Endothelial cell (in vitro differentiated cells): ENCODE measurements around the gene TBC1D10B. TPM values are rescaled to one million over a fixed set of nuclear protein-coding genes. Genes with fewer than 3 reads are reported as not detected.
"Not testable (repeated sequence)": the region's sequence is repeated elsewhere in the genome, so short reads cannot be mapped to it uniquely, and the experiment has no call there.

Source experiments
- DNase-seq: peaks from one replicate; pipeline ENCODE4 v3.0.0; 2021; ENCODE audit warnings: low spot score
- H3K27ac Mint-ChIP-seq: one replicate; pipeline ENCODE4 v1.8.0; 2021; ENCODE audit warnings: mixed read lengths, inconsistent platforms; ENCODE audit not compliant: unreplicated experiment
- H3K27me3 Mint-ChIP-seq: one replicate; pipeline ENCODE4 v1.8.0; 2021; ENCODE audit warnings: mild to moderate bottlenecking, moderate library complexity, mixed read lengths, inconsistent platforms; ENCODE audit not compliant: unreplicated experiment
- H3K36me3 Mint-ChIP-seq: one replicate; pipeline ENCODE4 v1.8.0; 2021; ENCODE audit warnings: mild to moderate bottlenecking, low read depth, mixed read lengths, inconsistent platforms; ENCODE audit not compliant: unreplicated experiment
- H3K4me1 Mint-ChIP-seq: one replicate; pipeline ENCODE4 v1.8.0; 2021; ENCODE audit warnings: mild to moderate bottlenecking, mixed read lengths, inconsistent platforms; ENCODE audit not compliant: unreplicated experiment
- H3K4me3 Mint-ChIP-seq: one replicate; pipeline ENCODE4 v1.8.0; 2021; ENCODE audit warnings: mild to moderate bottlenecking, mixed read lengths, inconsistent platforms; ENCODE audit not compliant: unreplicated experiment
- H3K9me3 Mint-ChIP-seq: one replicate; pipeline ENCODE4 v1.8.0; 2021; ENCODE audit warnings: mixed read lengths, inconsistent platforms; ENCODE audit not compliant: unreplicated experiment
- CTCF ChIP-seq: fragments of 200-600 bp; sonication (generic); IDR thresholded peaks from one replicate; pipeline ENCODE4 v1.5.0; 2021; ENCODE audit warnings: antibody characterized with exemption; ENCODE audit not compliant: unreplicated experiment
- total RNA-seq: library from RNA; stranded (reverse); fragmentation: NEBNext Ultra II Directional; extraction: Animal tissue kit (Norgen Biotek cat#: 25700); gene quantifications from one replicate; pipeline ENCODE4 v1.2.1, GENCODE V29; 2021; ENCODE audit not compliant: unreplicated experiment

TBC1D10B gene
- total RNA-seq, 1 donor from 2014 or later: 62.4 TPM

DNA sequence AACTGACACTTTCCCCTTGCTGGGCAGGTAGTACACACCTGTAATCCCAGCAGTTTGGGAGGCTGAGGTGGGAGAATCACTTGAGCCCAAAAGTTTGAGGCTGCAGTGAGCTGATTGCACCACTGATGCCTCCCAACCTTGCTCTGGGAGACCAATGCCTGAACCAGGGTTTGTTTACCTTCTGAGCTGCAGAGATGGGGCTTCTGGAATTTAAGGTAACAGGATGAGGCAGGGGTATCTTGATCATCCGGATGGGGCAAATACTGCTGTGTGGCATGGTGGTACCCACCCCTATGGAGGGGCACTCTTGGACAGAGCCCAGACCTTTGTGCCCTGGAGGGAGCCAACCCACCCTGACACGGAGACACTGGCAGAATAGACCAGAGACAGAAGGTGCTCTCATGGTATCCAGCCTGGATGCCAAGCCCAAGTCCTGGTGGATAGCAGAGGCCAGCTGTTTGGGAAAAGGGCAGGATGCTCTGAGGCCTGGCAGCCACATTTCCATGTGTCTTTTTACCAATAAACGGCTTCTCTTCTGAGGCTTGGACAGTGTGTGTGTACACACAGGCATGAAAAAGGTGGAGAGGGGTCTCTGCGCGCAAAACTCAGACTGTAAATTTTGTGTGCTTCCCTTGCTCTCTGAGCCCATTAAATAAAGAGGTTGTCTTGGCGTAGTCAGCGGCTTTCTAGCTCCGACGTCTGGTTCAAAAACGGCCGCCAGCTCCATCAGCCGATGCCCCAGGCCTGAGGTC is 29.3 kb upstream of the TBC1D10B start:
- Mint-ChIP-seq H3K36me3 (peaks cover 13% of the 10 kb centered on the region), H3K27ac (peak overlapping the region; percentile 82), H3K4me1 (peaks cover 27% of the 10 kb centered on the region), H3K9me3 (no peaks in the 10 kb centered on the region), H3K27me3 (peaks cover 13% of the 10 kb centered on the region), H3K4me3 (peak overlapping the region; percentile 87)
- TF ChIP-seq CTCF: no peak
- no peak for DNase-seq

- DNase-seq: no peak
- Mint-ChIP-seq H3K9me3 (no peaks in the 10 kb centered on the region), H3K4me1 (peaks cover 35% of the 10 kb centered on the region), H3K27me3 (peaks cover 15% of the 10 kb centered on the region), H3K27ac (peak overlapping the region; percentile 82), H3K36me3 (peaks cover 13% of the 10 kb centered on the region), H3K4me3 (peak overlapping the region; percentile 73)
- TF ChIP-seq CTCF: no peak
Measured at GRCh38 chr16:30398661-30399434, 28.6 kb upstream of the TBC1D10B start.

GRCh38 chr16:30397776-30398660 is 27.7 kb upstream of the TBC1D10B start:
- no peak for DNase-seq
- Mint-ChIP-seq H3K4me3 (no peak overlapping the region), H3K36me3 (peaks cover 13% of the 10 kb centered on the region), H3K27me3 (peaks cover 21% of the 10 kb centered on the region), H3K4me1 (peaks cover 37% of the 10 kb centered on the region), H3K27ac (no peak overlapping the region), H3K9me3 (no peaks in the 10 kb centered on the region)
- no peak for TF ChIP-seq CTCF

- no peaks in the 10 kb centered on the region for H3K9me3 Mint-ChIP-seq
- peaks cover 21% of the 10 kb centered on the region for H3K27me3 Mint-ChIP-seq
- no peak for TF ChIP-seq CTCF
- peak overlapping the region; percentile 68 for H3K4me3 Mint-ChIP-seq
- no peak for DNase-seq
- peaks cover 13% of the 10 kb centered on the region for H3K36me3 Mint-ChIP-seq
- H3K27ac Mint-ChIP-seq: peak overlapping the region; percentile 65
- H3K4me1 Mint-ChIP-seq: peaks cover 37% of the 10 kb centered on the region
Measured at GRCh38 chr16:30397056-30397455, 26.8 kb upstream of the TBC1D10B start.

GRCh38 chr16:30396627-30397026 is 26.3 kb upstream of the TBC1D10B start:
- Mint-ChIP-seq H3K4me1 (peaks cover 34% of the 10 kb centered on the region), H3K27me3 (peaks cover 21% of the 10 kb centered on the region), H3K27ac (peak overlapping the region; percentile 65), H3K4me3 (peak overlapping the region; percentile 97), H3K36me3 (peaks cover 13% of the 10 kb centered on the region)
- DNase-seq, H3K9me3 Mint-ChIP-seq: not testable (repeated sequence)
